HFF-Myc (cell line): ENCODE results near the gene PGC.

Experiments
- DNase-seq: peaks from one replicate; pipeline ENCODE4 v3.0.0-alpha.2; 2011; ENCODE audit warnings: low read depth; ENCODE audit errors: extremely low read depth
- H3K4me3 ChIP-seq: replicated peaks from 2 replicates; pipeline ENCODE4 v1.5.1; 2011; ENCODE audit warnings: low read depth, mild to moderate bottlenecking, control low read depth, low read length
- CTCF ChIP-seq: IDR thresholded peaks from 2 replicates; pipeline ENCODE4 v1.5.1; 2012; ENCODE audit warnings: mild to moderate bottlenecking, low read depth, low read length, control low read depth; ENCODE audit errors: missing control alignments

The PGC gene

GRCh38 chr6:41711323-41712038, 35.7 kb downstream of the PGC start:
- no peak for TF ChIP-seq CTCF
- DNase-seq = no peak
- H3K4me3 ChIP-seq = no peak overlapping the region

- no peak overlapping the region for H3K4me3 ChIP-seq
- TF ChIP-seq CTCF = no peak
- DNase-seq = no peak
These were observed 37.8 kb downstream of the PGC start for GRCh38 chr6:41709375-41709774.

DNA sequence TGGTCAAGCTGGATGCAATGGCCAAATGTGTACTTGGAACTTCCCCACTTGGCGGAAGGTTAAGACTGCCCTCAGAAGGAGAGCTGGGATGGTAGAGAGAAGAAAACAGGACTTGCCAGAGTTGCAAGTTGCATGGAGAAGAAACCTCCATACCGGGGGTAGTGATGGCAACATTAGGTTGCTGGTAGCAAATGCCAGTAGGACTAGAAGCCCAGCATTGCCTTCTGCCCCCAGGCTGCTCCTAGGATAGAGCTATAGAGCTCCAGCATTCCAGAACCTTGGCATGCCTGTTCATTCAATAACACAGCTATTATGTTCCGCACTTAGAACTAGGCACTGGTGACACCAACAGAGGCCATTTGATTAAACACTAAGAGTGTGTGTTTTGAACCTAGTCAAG, 38.3 kb downstream of the PGC start:
- DNase-seq = no peak
- no peak for TF ChIP-seq CTCF
- H3K4me3 ChIP-seq = no peak overlapping the region

- H3K4me3 ChIP-seq = no peak overlapping the region
- TF ChIP-seq CTCF = no peak
- no peak for DNase-seq
These were observed 39.5 kb downstream of the PGC start for GRCh38 chr6:41707565-41708200.

DNA sequence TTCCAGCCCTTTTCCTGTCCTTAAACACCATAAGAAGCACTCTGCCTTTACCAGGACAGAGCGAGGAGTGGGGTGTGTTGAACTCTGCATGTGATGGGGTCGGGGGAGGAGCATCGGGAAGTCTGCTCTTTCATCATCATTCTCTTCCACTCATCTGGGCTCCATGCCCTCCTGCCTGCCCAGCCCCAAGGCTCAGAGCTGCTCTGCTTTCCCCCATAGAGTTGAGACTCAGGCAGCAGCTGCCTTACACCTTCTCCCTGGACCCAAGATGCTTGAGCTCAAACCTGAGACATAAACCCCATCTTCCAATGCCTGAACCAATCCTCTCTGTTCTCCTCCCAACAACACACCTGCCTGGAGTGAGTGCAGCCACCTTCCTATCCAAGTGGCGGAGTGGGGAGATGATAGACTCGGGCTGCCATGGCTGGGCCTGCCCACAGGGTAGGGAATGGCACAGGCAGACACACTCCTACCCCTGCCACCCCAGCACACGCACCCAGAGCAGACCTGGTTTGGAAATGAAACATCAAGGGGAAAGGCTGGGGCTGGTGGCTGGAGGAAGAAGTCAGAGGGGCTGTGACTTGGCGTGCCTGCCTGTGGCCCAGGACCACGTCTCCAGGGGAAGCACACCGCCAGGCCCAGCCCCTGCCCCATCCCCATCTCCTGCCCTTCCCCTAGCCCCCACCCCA, 40.2 kb downstream of the PGC start:
- no peak for TF ChIP-seq CTCF
- DNase-seq = no peak
- no peak overlapping the region for H3K4me3 ChIP-seq

GRCh38 chr6:41705996-41706835, 41.0 kb downstream of the PGC start:
- H3K4me3 ChIP-seq = no peak overlapping the region
- TF ChIP-seq CTCF = peak; percentile 68
- DNase-seq = no peak
